AG04449 (cell line): Measurements from ENCODE around the gene TEF.
A peak's percentile ranks its signal among the peaks of the same experiment; 100 is the strongest.
"Not testable (repeated sequence)": the region's sequence is repeated elsewhere in the genome, so short reads cannot be mapped to it uniquely, and the experiment has no call there.

ENCODE experiments used
- CTCF ChIA-PET: fragments of 350-600 bp; formaldehyde crosslinking; extraction: SDS; loops from one replicate; lab custom pipeline; 2021; ENCODE audit warnings: antibody characterized with exemption; lab: Yijun Ruan, JAX
- POLR2A ChIA-PET: fragments of 400-600, 350-600 bp; formaldehyde crosslinking; extraction: SDS; loops from one replicate; lab custom pipeline; 2020; ENCODE audit warnings: antibody characterized with exemption, inconsistent platforms; lab: Yijun Ruan, JAX
- DNase-seq: peaks from one replicate; pipeline ENCODE4 v3.0.0-alpha.2; 2010; ENCODE audit warnings: low read depth, low spot score
- H3K4me3 ChIP-seq: 2 replicates; pipeline ENCODE4 v1.5.1; 2011; ENCODE audit warnings: low read depth, mild to moderate bottlenecking, control low read depth, low read length
- TF ChIP-seq, protein P1 (sequence below): IDR thresholded peaks from one replicate; pipeline ENCODE4 v1.5.1; 2011; ENCODE audit warnings: mild to moderate bottlenecking, moderate library complexity, low read length, control low read depth, inconsistent platforms; ENCODE audit not compliant: insufficient read depth; ENCODE audit errors: missing control alignments

Gene TEF

DNA sequence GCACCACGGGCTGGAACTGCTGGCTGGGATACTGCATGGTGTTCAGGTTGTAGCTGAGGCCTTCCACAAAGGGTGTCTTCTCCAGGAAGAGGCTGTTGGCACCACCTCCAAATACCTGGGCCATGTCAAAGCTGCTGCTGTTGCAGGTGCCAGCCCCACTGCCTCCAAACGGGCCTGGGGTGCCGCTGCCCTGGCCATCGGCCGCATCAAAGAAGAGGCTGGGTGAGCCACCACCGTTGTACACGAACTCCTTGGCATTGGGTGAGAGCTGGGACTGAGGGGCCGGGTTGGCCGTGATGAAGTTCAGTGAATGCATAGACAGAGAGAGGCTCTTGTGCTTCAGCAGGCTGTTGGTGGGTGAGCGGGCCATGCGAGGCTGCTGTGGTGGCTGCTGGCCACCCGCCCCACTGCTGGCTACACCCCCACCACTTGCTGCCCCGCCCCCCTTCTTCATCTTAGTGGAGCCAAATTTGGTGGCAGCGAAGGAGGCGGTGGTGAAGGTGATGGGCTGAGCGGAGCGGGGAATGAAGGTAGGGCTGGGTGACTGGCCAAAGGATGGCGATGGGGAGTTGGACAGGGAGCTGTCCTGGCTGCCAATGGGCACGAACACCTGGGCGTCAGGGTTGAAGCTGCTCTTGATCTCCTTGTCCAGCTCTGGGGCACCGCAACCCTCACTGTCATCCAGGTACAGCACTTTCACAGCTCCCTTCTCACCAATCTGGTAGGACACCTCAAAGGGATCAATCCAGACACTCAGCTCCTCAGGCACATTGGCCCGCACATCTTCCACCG, 54.8 kb downstream of the TEF start:
- no peak overlapping the region for H3K4me3 ChIP-seq
- CTCF ChIA-PET = interaction anchor here (1.0 to 1.9 kb wide), 4 partner anchors 9 to 82 kb away, joined by 4 to 10 read pairs (median 4); no protein-coding TSS in a partner anchor
- POLR2A ChIA-PET = interaction anchor here (1.2 to 2.4 kb wide), 2 partner anchors 9 to 32 kb away, joined by 3 to 13 read pairs; partner anchors contain the start of genes PHF5A and TOB2
- TF ChIP-seq, protein P1, sequence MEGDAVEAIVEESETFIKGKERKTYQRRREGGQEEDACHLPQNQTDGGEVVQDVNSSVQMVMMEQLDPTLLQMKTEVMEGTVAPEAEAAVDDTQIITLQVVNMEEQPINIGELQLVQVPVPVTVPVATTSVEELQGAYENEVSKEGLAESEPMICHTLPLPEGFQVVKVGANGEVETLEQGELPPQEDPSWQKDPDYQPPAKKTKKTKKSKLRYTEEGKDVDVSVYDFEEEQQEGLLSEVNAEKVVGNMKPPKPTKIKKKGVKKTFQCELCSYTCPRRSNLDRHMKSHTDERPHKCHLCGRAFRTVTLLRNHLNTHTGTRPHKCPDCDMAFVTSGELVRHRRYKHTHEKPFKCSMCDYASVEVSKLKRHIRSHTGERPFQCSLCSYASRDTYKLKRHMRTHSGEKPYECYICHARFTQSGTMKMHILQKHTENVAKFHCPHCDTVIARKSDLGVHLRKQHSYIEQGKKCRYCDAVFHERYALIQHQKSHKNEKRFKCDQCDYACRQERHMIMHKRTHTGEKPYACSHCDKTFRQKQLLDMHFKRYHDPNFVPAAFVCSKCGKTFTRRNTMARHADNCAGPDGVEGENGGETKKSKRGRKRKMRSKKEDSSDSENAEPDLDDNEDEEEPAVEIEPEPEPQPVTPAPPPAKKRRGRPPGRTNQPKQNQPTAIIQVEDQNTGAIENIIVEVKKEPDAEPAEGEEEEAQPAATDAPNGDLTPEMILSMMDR = no peak
- no peak for DNase-seq

- TF ChIP-seq, protein P1 = no peak
- no peak for DNase-seq
- no peak overlapping the region for H3K4me3 ChIP-seq
- CTCF ChIA-PET = interaction anchor here (1.2 to 1.9 kb wide), 2 partner anchors 8 to 81 kb away, joined by 4 to 10 read pairs; no protein-coding TSS in a partner anchor
- POLR2A ChIA-PET = interaction anchor here (1.2 to 2.4 kb wide), 2 partner anchors 9 to 31 kb away, joined by 3 to 13 read pairs; partner anchors contain the start of genes PHF5A and TOB2
Observed at GRCh38 chr22:41437198-41437597, 55.5 kb downstream of the TEF start.

- CTCF ChIA-PET, H3K4me3 ChIP-seq, DNase-seq, POLR2A ChIA-PET: not testable (repeated sequence)
Observed at GRCh38 chr22:41440511-41440910, 58.8 kb downstream of the TEF start.

GRCh38 chr22:41442240-41442792, 60.6 kb downstream of the TEF start:
- no peak for DNase-seq
- ChIA-PET POLR2A (no interaction called here), CTCF (interaction anchor here (1.7 to 1.9 kb wide), 2 partner anchors 39 to 76 kb away, joined by 8 read pairs; no protein-coding TSS in a partner anchor)
- TF ChIP-seq, protein P1 = no peak
- H3K4me3 ChIP-seq = no peak overlapping the region

DNA sequence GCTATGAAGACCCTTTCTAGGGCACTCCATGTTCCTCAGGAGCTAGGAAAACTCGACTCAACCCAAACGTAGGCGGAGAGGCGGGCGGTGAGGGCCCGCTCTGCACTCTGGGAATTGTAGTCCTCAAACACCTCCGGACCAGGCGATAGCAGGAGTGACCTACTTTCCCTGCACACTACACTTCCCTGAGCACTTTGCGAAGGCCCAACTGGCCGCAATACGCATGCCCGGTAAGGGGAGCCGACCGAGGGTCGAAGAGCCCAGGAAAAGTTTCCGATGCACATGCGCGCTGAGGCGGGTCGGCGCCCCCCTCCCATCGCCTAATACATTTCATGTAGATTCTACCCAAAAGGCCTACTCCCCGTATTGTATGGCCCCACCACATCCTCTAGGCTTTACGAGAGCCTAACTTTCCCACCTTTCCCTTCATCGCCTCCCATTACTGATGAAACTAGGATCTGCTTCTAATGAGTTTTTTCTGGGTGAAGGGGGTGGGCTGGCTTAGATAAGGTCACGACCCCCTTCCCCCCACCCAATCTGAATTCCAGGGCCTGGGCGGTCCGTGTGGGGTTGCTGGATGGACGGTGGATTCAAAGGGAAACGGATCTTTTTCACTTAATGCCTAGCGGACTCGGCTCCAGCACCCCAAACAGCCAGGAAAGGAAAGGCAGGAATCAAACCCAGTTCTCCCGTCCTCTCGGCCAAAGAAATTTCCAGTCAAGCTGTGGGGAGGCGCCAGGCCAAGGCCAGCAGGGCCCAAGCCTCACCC, 62.8 kb downstream of the TEF start:
- peak overlapping the region; percentile 86 for H3K4me3 ChIP-seq
- ChIA-PET POLR2A (interaction anchor here (2.6 to 4.4 kb wide), 3 partner anchors 8 to 63 kb away, joined by 13 to 50 read pairs (median 27); partner anchors contain the start of genes ACO2, PHF5A and TEF), CTCF (interaction anchor here (1.2 to 2.7 kb wide), 3 partner anchors 7 to 73 kb away, joined by 4 to 17 read pairs (median 13); no protein-coding TSS in a partner anchor)
- TF ChIP-seq, protein P1 = no peak
- DNase-seq = peak; percentile 84
